Activated CD8-positive, alpha-beta T cell treated with anti-CD3 and anti-CD28 coated beads for 36 hours (primary cell): ENCODE measurements around the gene FAR2. TPM values are rescaled to one million over a fixed set of nuclear protein-coding genes. Genes with fewer than 3 reads are reported as not detected.
"Not testable (repeated sequence)": the region's sequence is repeated elsewhere in the genome, so short reads cannot be mapped to it uniquely, and the experiment has no call there.

Source experiments
- ATAC-seq: fragments of 200-7000 bp; cut with Tn5 transposase; one replicate; pipeline ENCODE4 v1.10.0; 2021; ENCODE audit warnings: mild to moderate bottlenecking, moderate library complexity
- CTCF ChIA-PET: fragments of 350-600 bp; sonication (Branson Sonifier 250); formaldehyde crosslinking; loops from one replicate; lab custom pipeline; 2021; ENCODE audit warnings: antibody characterized with exemption; lab: Charles Lee
- POLR2A ChIA-PET: fragments of 350-600 bp; sonication (Branson Sonifier 250); formaldehyde crosslinking; loops from one replicate; lab custom pipeline; 2021; ENCODE audit warnings: antibody characterized with exemption; lab: Charles Lee
- DNase-seq: peaks from one replicate; pipeline ENCODE4 v3.0.0-alpha.2; 2020
- H3K27ac Mint-ChIP-seq: one replicate; pipeline ENCODE4 v1.8.0; 2021; ENCODE audit warnings: mild to moderate bottlenecking, mixed read lengths
- H3K27me3 Mint-ChIP-seq: one replicate; pipeline ENCODE4 v1.8.0; 2021; ENCODE audit warnings: mixed read lengths
- H3K36me3 Mint-ChIP-seq: one replicate; pipeline ENCODE4 v1.8.0; 2021; ENCODE audit warnings: low read depth, mixed read lengths
- H3K4me1 Mint-ChIP-seq: one replicate; pipeline ENCODE4 v1.8.0; 2021; ENCODE audit warnings: low read depth, mixed read lengths
- H3K4me3 Mint-ChIP-seq: one replicate; pipeline ENCODE4 v1.8.0; 2021; ENCODE audit warnings: mild to moderate bottlenecking, moderate library complexity, mixed read lengths
- H3K9me3 Mint-ChIP-seq: one replicate; pipeline ENCODE4 v1.8.0; 2021; ENCODE audit warnings: mixed read lengths
- CTCF ChIP-seq: fragments of 200-600 bp; IDR thresholded peaks from one replicate; pipeline ENCODE4 v1.8.0; 2022; ENCODE audit warnings: antibody characterized with exemption, mild to moderate bottlenecking
- intact Hi-C: fragments of 100-400 bp; cut with micrococcal nuclease; formaldehyde crosslinking; loops from one replicate; pipeline ENCODE4 v1.10.0; 2022
- total RNA-seq, 2 experiments: library from RNA; stranded (reverse); gene quantifications; one replicate each; pipeline ENCODE4 v1.2.3, GENCODE V29; 2021

The FAR2 gene
- total RNA-seq, 2 experiments from 2014 or later = 6.0 to 7.0 TPM

- CTCF ChIA-PET = no interaction called here
These were observed 106.0 kb downstream of the FAR2 start for GRCh38 chr12:29255042-29255441.

GRCh38 chr12:29256598-29256997 is 107.5 kb downstream of the FAR2 start:
- Mint-ChIP-seq H3K4me3 (no peak overlapping the region), H3K27ac (no peak overlapping the region), H3K36me3 (no peaks in the 10 kb centered on the region), H3K27me3 (no peaks in the 10 kb centered on the region), H3K4me1 (no peaks in the 10 kb centered on the region), H3K9me3 (peaks cover 10% of the 10 kb centered on the region)
- no peak for DNase-seq
- ChIA-PET CTCF (no interaction called here), POLR2A (no interaction called here)
- TF ChIP-seq CTCF = no peak
- intact Hi-C loops = no loop called here
- no peak for ATAC-seq

More at GRCh38 chr12:29255042-29255441, 106.0 kb downstream of the FAR2 start:
- Mint-ChIP-seq H3K27ac (no peak overlapping the region), H3K4me1 (no peaks in the 10 kb centered on the region), H3K36me3 (no peaks in the 10 kb centered on the region), H3K4me3 (no peak overlapping the region), H3K27me3 (no peaks in the 10 kb centered on the region), H3K9me3 (no peaks in the 10 kb centered on the region)
- POLR2A ChIA-PET = no interaction called here
- ATAC-seq (no peak), DNase-seq (no peak)
- intact Hi-C loops = no loop called here
- TF ChIP-seq CTCF = no peak

- CTCF ChIA-PET, POLR2A ChIA-PET, H3K36me3 Mint-ChIP-seq, H3K27ac Mint-ChIP-seq, DNase-seq, ATAC-seq, H3K4me3 Mint-ChIP-seq, H3K27me3 Mint-ChIP-seq, H3K4me1 Mint-ChIP-seq, intact Hi-C loops: not testable (repeated sequence)
- H3K9me3 Mint-ChIP-seq = peaks cover 13% of the 10 kb centered on the region
These were observed 108.6 kb downstream of the FAR2 start for GRCh38 chr12:29257687-29258086.

GRCh38 chr12:29264424-29264823 is 115.3 kb downstream of the FAR2 start:
- no peak for DNase-seq
- no peaks in the 10 kb centered on the region for H3K36me3 Mint-ChIP-seq
- no peaks in the 10 kb centered on the region for H3K27me3 Mint-ChIP-seq
- no peak for ATAC-seq
- TF ChIP-seq CTCF = no peak
- intact Hi-C loops = no loop called here
- no peak overlapping the region for H3K27ac Mint-ChIP-seq
- H3K4me1 Mint-ChIP-seq = no peaks in the 10 kb centered on the region
- H3K4me3 Mint-ChIP-seq = no peak overlapping the region
- ChIA-PET CTCF (no interaction called here), POLR2A (no interaction called here)
- peaks cover 18% of the 10 kb centered on the region for H3K9me3 Mint-ChIP-seq

GRCh38 chr12:29269706-29270408 is 120.8 kb downstream of the FAR2 start:
- TF ChIP-seq CTCF = no peak

More at GRCh38 chr12:29269706-29270408, 120.8 kb downstream of the FAR2 start:
- DNase-seq (no peak), ATAC-seq (no peak)
- H3K27me3 Mint-ChIP-seq = no peaks in the 10 kb centered on the region
- H3K36me3 Mint-ChIP-seq = no peaks in the 10 kb centered on the region
- POLR2A ChIA-PET = interaction anchor here (0.6 kb wide), 1 partner anchor 32 kb away, joined by 3 read pairs; no protein-coding TSS in a partner anchor
- CTCF ChIA-PET = interaction anchor here (0.9 kb wide), 1 partner anchor 20 kb away, joined by 3 read pairs; no protein-coding TSS in a partner anchor
- no peaks in the 10 kb centered on the region for H3K4me1 Mint-ChIP-seq
- intact Hi-C loops = no loop called here
- no peaks in the 10 kb centered on the region for H3K9me3 Mint-ChIP-seq
- no peak overlapping the region for H3K27ac Mint-ChIP-seq
- H3K4me3 Mint-ChIP-seq = no peak overlapping the region
